Smooth muscle cell of the brain vasculature (primary cell): Measurements from ENCODE around the gene SSTR5.
"Not testable (repeated sequence)": the region's sequence is repeated elsewhere in the genome, so short reads cannot be mapped to it uniquely, and the experiment has no call there.

Source experiments
- DNase-seq: peaks from one replicate; pipeline ENCODE4 v3.0.0-alpha.2; 2012; ENCODE audit warnings: low read depth, low spot score

The SSTR5 gene

DNA sequence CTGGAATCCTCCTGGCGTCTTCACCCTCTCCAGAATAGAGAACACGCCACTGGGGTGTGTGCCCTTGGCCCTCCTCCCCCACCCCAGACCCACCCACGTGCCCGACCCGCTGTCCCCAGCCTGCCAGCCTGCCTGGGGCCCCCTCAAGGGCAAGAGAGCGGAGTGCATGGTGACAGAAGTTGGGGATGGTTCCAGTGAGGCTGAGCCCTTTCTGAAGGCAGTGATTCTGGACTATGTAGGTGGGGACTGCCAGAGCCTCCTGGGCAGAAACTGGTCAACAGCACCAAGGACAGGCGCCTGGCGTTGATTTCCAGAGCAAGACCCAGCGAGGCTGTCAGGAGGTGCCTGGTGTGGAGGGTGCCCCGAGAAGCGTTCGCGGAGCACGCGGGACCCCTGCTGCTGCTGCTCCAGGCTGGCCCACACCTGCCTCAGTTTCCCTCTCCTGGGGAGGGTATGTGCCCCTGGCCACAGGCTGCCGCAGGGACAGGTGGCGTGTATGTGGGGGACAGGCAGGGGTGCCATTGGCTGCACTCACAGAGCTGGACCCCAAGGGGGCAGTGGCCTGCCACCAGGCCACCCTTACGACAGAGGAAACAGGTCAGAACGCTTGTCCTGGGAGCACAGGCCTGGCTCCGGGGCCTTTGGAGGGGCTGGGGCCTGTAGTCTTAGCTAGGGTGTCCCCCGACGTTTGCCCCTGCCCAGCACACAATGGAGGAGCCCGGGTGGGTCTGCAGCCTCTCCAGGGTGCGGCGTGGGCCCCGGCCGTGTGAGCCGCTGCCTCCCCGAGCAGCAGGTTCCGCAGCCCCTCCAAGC lies 1.2 kb downstream of the SSTR5 start:
- DNase-seq: no peak

GRCh38 chr16:1074379-1074649 lies 1.8 kb downstream of the SSTR5 start:
- no peak for DNase-seq

DNA sequence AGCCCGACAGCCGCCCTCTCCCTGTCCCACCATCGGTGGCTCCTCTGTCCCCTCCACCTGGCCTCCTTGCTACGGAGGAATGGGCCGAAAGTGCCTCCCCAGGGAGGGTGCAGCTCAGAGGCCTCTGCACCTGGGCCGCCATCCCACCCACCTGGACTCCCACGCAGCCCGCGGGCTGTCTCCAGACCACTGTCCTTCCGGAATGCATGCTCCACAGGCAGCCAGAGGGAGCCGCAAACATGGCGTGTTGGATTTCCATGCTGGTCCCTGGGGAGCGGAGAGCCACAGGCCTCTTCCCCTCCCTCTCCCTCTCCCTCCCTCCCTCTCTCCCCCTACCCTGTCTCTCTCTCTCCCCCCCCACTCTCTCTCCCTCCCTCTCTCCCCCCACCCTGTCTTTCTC lies 3.0 kb downstream of the SSTR5 start:
- DNase-seq: no peak

GRCh38 chr16:1076801-1077576 lies 4.4 kb downstream of the SSTR5 start:
- no peak for DNase-seq

- DNase-seq: no peak
Observed at GRCh38 chr16:1077877-1078578, 5.5 kb downstream of the SSTR5 start.

DNA sequence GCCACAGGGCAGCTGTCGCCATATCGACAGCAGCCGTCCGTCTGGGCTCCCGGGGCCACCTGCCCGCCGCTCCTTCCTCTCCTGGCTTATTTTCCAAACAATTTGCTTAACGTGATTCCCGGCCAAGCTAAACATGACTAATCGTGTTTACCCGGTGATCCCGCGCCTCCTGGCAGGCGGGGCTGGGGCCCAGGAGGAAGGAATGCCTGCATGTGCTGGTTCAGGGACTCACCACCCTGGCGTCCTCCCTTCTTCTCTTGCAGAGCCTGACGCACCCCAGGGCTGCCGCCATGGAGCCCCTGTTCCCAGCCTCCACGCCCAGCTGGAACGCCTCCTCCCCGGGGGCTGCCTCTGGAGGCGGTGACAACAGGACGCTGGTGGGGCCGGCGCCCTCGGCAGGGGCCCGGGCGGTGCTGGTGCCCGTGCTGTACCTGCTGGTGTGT lies 6.1 kb downstream of the SSTR5 start:
- no peak for DNase-seq

DNA sequence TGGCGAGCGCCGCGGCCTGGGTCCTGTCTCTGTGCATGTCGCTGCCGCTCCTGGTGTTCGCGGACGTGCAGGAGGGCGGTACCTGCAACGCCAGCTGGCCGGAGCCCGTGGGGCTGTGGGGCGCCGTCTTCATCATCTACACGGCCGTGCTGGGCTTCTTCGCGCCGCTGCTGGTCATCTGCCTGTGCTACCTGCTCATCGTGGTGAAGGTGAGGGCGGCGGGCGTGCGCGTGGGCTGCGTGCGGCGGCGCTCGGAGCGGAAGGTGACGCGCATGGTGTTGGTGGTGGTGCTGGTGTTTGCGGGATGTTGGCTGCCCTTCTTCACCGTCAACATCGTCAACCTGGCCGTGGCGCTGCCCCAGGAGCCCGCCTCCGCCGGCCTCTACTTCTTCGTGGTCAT lies 6.8 kb downstream of the SSTR5 start:
- no peak for DNase-seq

- no peak for DNase-seq
Observed at GRCh38 chr16:1079786-1080525, 7.4 kb downstream of the SSTR5 start.

GRCh38 chr16:1080801-1081733 lies 8.5 kb downstream of the SSTR5 start:
- DNase-seq: no peak

DNA sequence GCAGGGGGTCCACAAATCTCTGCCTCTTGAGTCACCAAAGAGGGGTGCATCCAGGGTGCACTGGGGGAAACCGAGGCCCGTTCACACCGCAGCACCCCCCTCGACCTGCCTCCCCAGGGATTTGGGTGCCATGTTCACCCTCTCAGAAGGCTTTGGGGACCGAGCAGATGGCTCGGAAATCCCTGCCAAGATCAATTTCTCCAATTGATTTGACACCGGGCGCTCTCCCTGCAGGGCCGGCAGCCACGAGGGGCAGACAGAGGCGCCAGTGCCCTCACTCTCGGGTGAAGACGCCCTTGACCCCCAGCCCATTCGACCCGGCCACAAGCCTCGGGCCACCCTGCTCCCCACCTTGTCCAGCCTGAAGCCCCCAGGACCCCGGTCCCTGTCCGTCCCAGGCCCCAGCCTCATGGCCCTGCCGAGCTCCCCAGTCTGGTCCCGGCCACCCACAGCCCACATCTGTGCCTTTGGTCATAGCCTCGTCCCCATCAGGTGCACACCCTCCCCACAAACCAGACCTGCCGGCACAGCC lies 9.3 kb downstream of the SSTR5 start:
- no peak for DNase-seq

DNA sequence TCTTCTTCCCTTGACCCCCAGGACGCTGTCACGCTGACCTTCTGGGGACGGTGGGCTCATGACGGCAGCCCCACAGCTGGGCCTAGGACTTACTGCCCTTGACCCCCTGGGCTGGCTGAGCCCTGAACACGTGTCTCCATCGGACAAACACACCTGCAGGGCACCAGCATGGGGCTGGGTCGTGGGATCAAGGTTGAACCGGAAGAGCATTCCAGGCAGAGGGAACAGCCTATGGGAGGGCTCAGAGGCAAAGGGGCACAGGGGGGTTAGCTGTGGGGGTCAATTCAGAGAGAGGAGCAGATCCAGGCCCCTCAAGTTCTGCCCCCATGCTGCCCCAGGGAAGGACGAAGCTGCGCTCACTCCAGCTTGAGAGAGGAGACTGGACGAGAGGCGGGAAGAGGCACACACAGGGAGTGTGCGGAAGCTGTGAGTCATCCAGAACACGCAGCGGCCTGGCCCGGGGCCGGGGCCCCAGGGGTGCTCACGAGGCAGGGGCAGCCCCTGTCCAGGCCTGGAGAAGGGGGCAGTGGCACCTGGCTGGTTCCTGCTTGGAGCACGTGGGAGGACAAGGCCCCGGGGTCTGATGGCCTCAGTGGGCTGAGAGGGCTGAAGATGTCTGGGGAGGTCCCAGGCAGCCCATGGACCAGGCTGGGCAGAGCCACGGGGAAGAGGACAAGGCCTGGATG lies 9.9 kb downstream of the SSTR5 start:
- DNase-seq: no peak

- DNase-seq: no peak
Observed at GRCh38 chr16:1082952-1083675, 10.6 kb downstream of the SSTR5 start.

- DNase-seq: no peak
Observed at GRCh38 chr16:1084971-1085370, 12.4 kb downstream of the SSTR5 start.

- DNase-seq: not testable (repeated sequence)
Observed at GRCh38 chr16:1086443-1086842, 13.9 kb downstream of the SSTR5 start.

- DNase-seq: no peak
Observed at GRCh38 chr16:1088295-1089170, 16.0 kb downstream of the SSTR5 start.

DNA sequence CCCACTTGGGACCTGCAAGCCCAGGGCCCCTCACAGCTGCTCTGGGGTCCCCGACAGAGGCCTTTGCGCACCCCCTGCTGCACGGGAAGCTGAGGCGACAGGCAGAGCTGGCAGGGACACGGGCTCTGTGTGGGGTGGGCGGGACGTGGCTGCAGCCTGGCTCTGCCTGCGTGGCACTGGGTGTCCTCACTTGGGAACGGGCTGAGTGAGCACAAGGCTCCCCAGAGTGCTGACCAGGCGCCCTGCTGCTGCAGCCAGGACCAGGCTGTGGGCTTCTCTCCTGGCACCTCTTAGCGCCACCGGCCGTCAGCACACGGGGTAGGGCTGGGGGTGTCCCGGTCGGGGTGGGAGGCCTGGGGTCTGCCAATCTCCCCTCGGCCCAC lies 16.9 kb downstream of the SSTR5 start:
- no peak for DNase-seq

GRCh38 chr16:1089822-1090619 lies 17.5 kb downstream of the SSTR5 start:
- no peak for DNase-seq
